ENCODE results near the gene RO60.

DNA sequence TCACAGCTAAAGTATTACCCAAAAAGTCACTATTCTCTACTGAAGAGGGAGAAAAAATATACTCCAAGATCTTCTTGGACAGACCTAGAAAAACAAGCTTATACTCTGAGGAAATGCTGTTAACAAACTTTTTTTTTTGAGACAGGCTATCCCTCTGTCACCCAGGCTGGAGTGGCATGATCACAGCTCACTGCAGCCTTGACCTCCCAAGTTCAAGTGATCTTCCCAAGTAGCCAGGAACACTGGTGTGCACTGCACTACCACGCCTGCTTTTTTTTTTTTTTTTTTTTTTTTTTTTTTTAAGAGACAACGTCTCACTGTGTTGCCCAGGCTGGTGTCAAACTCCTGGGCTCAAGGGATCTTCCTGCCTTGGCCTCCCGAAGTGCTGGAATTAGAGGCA lies 28.5 kb downstream of the RO60 start:
- TF ChIP-seq, protein P1, sequence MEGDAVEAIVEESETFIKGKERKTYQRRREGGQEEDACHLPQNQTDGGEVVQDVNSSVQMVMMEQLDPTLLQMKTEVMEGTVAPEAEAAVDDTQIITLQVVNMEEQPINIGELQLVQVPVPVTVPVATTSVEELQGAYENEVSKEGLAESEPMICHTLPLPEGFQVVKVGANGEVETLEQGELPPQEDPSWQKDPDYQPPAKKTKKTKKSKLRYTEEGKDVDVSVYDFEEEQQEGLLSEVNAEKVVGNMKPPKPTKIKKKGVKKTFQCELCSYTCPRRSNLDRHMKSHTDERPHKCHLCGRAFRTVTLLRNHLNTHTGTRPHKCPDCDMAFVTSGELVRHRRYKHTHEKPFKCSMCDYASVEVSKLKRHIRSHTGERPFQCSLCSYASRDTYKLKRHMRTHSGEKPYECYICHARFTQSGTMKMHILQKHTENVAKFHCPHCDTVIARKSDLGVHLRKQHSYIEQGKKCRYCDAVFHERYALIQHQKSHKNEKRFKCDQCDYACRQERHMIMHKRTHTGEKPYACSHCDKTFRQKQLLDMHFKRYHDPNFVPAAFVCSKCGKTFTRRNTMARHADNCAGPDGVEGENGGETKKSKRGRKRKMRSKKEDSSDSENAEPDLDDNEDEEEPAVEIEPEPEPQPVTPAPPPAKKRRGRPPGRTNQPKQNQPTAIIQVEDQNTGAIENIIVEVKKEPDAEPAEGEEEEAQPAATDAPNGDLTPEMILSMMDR (IDR thresholded peaks at IDR 0.05; ENCODE audit: borderline replicate concordance, extremely low read depth, low read length, poor library complexity, severe bottlenecking): no peak
- TF ChIP-seq EZH2 (IDR thresholded peaks at IDR 0.05; ENCODE audit: borderline replicate concordance, low read depth, low read length, severe bottlenecking): no peak

Data from DND-41 (cell line).